Prostate gland (tissue), 2 donors: Measurements from ENCODE around the gene TIMM9. TPM values are rescaled to one million over a fixed set of nuclear protein-coding genes. Genes with fewer than 3 reads are reported as not detected.

ENCODE experiments used
- DNase-seq: peaks from one replicate; pipeline ENCODE4 v3.0.0-alpha.2; 2019; ENCODE audit warnings: low spot score
- H3K27ac ChIP-seq, 2 donors: fragments of 200-600 bp; sonication (generic); 2 replicates each; pipeline ENCODE4 v1.5.1; 2017 to 2019
- H3K27me3 ChIP-seq: fragments of 200-600 bp; sonication (generic); replicated peaks from 2 replicates; pipeline ENCODE4 v1.5.1; 2019; ENCODE audit not compliant: insufficient read depth
- H3K36me3 ChIP-seq, 2 donors: fragments of 200-600 bp; sonication (generic); 1 replicate in 1 of 2; 2 replicates in 1 of 2; pipeline versions ENCODE4 v1.5.1 to v1.8.1; 2017 to 2019
- H3K4me1 ChIP-seq: fragments of 200-600 bp; sonication (generic); replicated peaks from 2 replicates; pipeline ENCODE4 v1.5.1; 2019
- H3K4me3 ChIP-seq, 2 donors: fragments of 200-600 bp; sonication (generic); 2 replicates each; pipeline ENCODE4 v1.5.1; 2017 to 2019
- H3K9me3 ChIP-seq: fragments of 200-600 bp; sonication (generic); 2 replicates; pipeline ENCODE4 v1.5.1; 2017
- POLR2A ChIP-seq: fragments of 450-650 bp; IDR thresholded peaks from one replicate; pipeline ENCODE4 v1.6.1; 2016; ENCODE audit warnings: antibody characterized with exemption, mild to moderate bottlenecking
- POLR2AphosphoS5 ChIP-seq: sonication (generic); formaldehyde crosslinking; IDR thresholded peaks from one replicate; pipeline ENCODE4 v1.6.1; 2017; ENCODE audit warnings: antibody characterized with exemption
- WGBS: methylation state at CpG from one replicate; pipeline ENCODE4 v1.1.5; 2018; 5-methylcytosine and 5-hydroxymethylcytosine counted together
- intact Hi-C: fragments of 100-400 bp; cut with DNase I; formaldehyde crosslinking; loops from one replicate; pipeline ENCODE4 v1.14.2; 2022
- total RNA-seq, 2 donors: library from RNA; depleted of rRNA; stranded (reverse); fragments of >200 nt; gene quantifications; one replicate each; pipeline ENCODE4 v1.1.0, GENCODE V29; 2016
- TF ChIP-seq, protein P1 (sequence below), 4 experiments: fragments of 200-600 bp in 2 of 4; fragments of 450-650 bp in 2 of 4; sonication (generic) in 2 of 4; IDR thresholded peaks; 1 replicate in 3 of 4; 2 replicates in 1 of 4; pipeline ENCODE4 v1.5.1; 2016 to 2019; ENCODE audit warnings: antibody characterized with exemption in 4 of 4, mild to moderate bottlenecking in 2 of 4, moderate library complexity in 2 of 4

The TIMM9 gene, protein sequence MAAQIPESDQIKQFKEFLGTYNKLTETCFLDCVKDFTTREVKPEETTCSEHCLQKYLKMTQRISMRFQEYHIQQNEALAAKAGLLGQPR
- total RNA-seq, result 10 to 100 TPM; 50.4 to 51.4 TPM

- peak; percentile 96 for TF ChIP-seq POLR2AphosphoS5
- TF ChIP-seq POLR2A, result peak; percentile 73
- TF ChIP-seq, protein P1, sequence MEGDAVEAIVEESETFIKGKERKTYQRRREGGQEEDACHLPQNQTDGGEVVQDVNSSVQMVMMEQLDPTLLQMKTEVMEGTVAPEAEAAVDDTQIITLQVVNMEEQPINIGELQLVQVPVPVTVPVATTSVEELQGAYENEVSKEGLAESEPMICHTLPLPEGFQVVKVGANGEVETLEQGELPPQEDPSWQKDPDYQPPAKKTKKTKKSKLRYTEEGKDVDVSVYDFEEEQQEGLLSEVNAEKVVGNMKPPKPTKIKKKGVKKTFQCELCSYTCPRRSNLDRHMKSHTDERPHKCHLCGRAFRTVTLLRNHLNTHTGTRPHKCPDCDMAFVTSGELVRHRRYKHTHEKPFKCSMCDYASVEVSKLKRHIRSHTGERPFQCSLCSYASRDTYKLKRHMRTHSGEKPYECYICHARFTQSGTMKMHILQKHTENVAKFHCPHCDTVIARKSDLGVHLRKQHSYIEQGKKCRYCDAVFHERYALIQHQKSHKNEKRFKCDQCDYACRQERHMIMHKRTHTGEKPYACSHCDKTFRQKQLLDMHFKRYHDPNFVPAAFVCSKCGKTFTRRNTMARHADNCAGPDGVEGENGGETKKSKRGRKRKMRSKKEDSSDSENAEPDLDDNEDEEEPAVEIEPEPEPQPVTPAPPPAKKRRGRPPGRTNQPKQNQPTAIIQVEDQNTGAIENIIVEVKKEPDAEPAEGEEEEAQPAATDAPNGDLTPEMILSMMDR (IDR thresholded peaks at IDR 0.05), result no peak
- H3K36me3 ChIP-seq, result no peaks in the 10 kb centered on the region
- WGBS, result under 1% methylated on average over 33 of the region's 33 CpGs
- H3K4me1 ChIP-seq, result no peaks in the 10 kb centered on the region
- no peaks in the 10 kb centered on the region for H3K9me3 ChIP-seq
- no peaks in the 10 kb centered on the region for H3K27me3 ChIP-seq
- DNase-seq, result peak; percentile 92
- peak within 1 kb of the TSS; percentile 59 to 86 for H3K4me3 ChIP-seq
- intact Hi-C loops, result no loop called here
- peak within 1 kb of the TSS; percentile 87 to 90 for H3K27ac ChIP-seq
These were observed at the start of gene TIMM9, which contains the start of gene KIAA0586 for GRCh38 chr14:58427281-58428117. Gene TIMM9 (minus strand): TSS chr14:58427531. CDS start chr14:58411945, 15,586 bp downstream. Gene KIAA0586 (plus strand): TSS chr14:58427719. CDS start chr14:58428265, 546 bp downstream.

GRCh38 chr14:58476320-58476719 lies 49.0 kb upstream of the TIMM9 start:
- Histone ChIP-seq H3K27me3 (no peaks in the 10 kb centered on the region), H3K9me3 (no peaks in the 10 kb centered on the region), H3K27ac (no peak overlapping the region), H3K4me3 (no peak overlapping the region), H3K36me3 (no peaks in the 10 kb centered on the region), H3K4me1 (no peaks in the 10 kb centered on the region)
- WGBS, result 49% methylated on average over 1 of the region's 1 CpG
- TF ChIP-seq, protein P1 (IDR thresholded peaks at IDR 0.05), result no peak
- no peak for TF ChIP-seq POLR2A
- TF ChIP-seq POLR2AphosphoS5, result peak; percentile 64
- intact Hi-C loops, result no loop called here
- no peak for DNase-seq

DNA sequence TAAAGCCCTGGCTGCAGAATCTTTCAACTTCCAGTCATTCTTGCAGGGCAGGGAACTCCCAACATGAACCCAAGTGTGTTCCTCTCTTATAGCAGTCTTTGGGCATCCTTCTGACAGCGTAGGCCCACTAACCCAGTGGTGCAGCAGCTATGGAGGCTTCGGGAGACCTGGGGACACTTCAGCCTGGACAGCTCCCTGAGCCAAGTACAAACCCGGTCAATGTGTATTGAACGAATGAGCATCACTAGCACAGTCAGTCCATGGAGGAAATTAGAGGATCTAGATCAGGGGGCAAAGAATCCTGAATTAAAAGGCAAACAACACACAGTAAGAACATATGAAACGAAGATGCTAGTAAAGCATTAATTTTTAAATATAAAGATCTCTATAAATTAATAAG lies 42.0 kb upstream of the TIMM9 start:
- Histone ChIP-seq H3K27ac (no peak overlapping the region), H3K4me1 (no peaks in the 10 kb centered on the region), H3K27me3 (no peaks in the 10 kb centered on the region), H3K36me3 (peaks cover 0 to 5% of the 10 kb centered on the region in 2 donors), H3K4me3 (no peak overlapping the region), H3K9me3 (no peaks in the 10 kb centered on the region)
- 88% methylated on average over 5 of the region's 5 CpGs for WGBS
- TF ChIP-seq POLR2A, result no peak
- TF ChIP-seq POLR2AphosphoS5, result no peak
- TF ChIP-seq, protein P1 (IDR thresholded peaks at IDR 0.05), result no peak
- intact Hi-C loops, result no loop called here
- no peak for DNase-seq

DNA sequence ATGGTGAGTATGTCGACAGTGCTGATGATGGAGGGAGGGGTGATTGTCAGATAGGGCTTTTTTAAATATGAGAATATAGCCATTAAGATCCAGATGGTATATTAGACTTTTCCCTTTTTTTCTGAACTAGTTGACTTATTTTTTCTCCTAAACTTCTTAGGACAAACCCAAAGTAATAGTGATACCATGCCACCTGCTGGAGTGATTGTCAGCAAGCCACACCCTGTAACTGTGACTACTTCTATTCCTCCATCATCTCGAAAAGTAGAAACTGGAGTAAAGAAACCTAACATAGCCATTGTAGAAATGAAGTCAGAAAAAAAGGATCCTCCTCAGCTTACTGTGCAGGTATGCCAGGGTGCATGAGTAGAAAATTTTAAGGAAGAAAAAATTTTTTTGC lies 40.2 kb upstream of the TIMM9 start:
- H3K36me3 ChIP-seq, result peaks cover 0 to 5% of the 10 kb centered on the region in 2 donors
- H3K27me3 ChIP-seq, result no peaks in the 10 kb centered on the region
- TF ChIP-seq POLR2A (no peak), POLR2AphosphoS5 (no peak)
- TF ChIP-seq, protein P1 (IDR thresholded peaks at IDR 0.05), result no peak
- no peak for DNase-seq
- WGBS, result 92% methylated on average over 2 of the region's 2 CpGs
- H3K4me1 ChIP-seq, result no peaks in the 10 kb centered on the region
- H3K27ac ChIP-seq, result no peak overlapping the region
- H3K4me3 ChIP-seq, result no peak overlapping the region
- intact Hi-C loops, result no loop called here
- no peaks in the 10 kb centered on the region for H3K9me3 ChIP-seq
